Erythroblast (primary cell): ENCODE data around the gene TNNI3K.

Experiments used
- GATA1 ChIP-seq: IDR thresholded peaks from 2 replicates; pipeline ENCODE4 v1.6.1; 2011; ENCODE audit warnings: low read depth, mild to moderate bottlenecking, control low read depth, low read length, moderate library complexity
- POLR2A ChIP-seq: IDR thresholded peaks from 2 replicates; pipeline ENCODE4 v1.6.1; 2011; ENCODE audit warnings: mild to moderate bottlenecking, low read length

DNA sequence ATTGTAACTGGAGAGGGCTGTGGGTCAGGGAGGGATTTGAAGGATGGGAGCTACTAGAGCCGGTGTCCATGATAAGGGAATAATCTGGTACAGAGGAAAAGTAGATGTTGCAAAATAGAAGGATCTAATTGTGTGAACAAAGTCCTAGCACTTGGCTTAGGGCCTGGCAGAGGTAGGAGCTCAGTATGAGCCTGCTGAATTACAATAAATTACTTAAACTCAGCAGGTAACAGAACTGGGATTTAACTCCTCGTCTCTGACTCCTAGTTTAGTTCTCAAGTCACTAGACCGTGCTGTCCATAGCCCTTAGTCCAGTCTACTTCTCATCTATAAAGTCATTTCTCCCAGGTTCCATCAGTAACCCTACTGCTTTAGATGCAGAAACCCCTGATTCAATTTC, 157.0 kb downstream of the TNNI3K start:
- TF ChIP-seq POLR2A (no peak), GATA1 (no peak)
